Spleen (tissue), 7 donors: ENCODE data around the gene SORCS2.

Experiments
- CTCF ChIP-seq, 11 experiments: fragments of 200-600 bp in 7 of 11; fragments of 450-650 bp in 4 of 11; sonication (generic) in 4 of 11; IDR thresholded peaks in 8 of 11; conservative IDR thresholded peaks in 3 of 11; 1 replicate in 7 of 11; 2 replicates in 4 of 11; pipeline versions ENCODE4 v1.4.0 to v1.8.0; 2016 to 2021; ENCODE audit warnings: antibody characterized with exemption in 11 of 11, inconsistent platforms in 4 of 11, mild to moderate bottlenecking in 1 of 11
- POLR2A ChIP-seq, 3 donors: fragments of 450-650 bp; IDR thresholded peaks; one replicate each; pipeline ENCODE4 v1.5.1; 2017; ENCODE audit warnings: antibody characterized with exemption in 3 of 3, mild to moderate bottlenecking in 1 of 3
- donor health status: DM: no; HTN: no; CAD: no; lungs with moderate emphysema.
- donor health status: DM: no; HTN: no; CAD: no.
- donor health status: DM: no; HTN: no; CAD: no.

- TF ChIP-seq CTCF (IDR thresholded peaks at IDR 0.05 in 8 of 11, conservative IDR thresholded peaks at IDR 0.05 in 3 of 11) = no peak
- TF ChIP-seq POLR2A (IDR thresholded peaks at IDR 0.05) = no peak
Measured at GRCh38 chr4:7726665-7727413, 534.5 kb downstream of the SORCS2 start.
